ENCODE measurements around the gene TUT7.

DNA sequence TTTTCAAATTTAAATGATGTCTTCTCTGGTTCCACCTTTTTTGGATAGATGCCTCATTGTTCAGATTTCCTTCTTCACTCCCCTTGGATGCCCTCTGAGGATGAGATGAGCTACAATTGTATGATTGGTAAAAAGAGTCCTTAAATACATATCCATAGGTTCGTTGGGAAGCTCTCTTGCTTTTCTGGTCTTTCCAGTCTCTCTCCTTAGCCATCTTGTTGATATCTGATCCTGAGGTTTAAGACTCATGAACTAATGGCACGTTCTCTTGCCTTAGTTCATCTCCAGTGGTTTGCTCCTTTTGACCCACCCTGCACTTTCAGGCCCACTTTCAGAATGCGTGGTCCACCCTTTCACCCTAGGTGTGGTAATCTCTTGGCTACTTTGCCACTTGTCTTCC lies 33.2 kb upstream of the TUT7 start:
- TF ChIP-seq, protein P1, sequence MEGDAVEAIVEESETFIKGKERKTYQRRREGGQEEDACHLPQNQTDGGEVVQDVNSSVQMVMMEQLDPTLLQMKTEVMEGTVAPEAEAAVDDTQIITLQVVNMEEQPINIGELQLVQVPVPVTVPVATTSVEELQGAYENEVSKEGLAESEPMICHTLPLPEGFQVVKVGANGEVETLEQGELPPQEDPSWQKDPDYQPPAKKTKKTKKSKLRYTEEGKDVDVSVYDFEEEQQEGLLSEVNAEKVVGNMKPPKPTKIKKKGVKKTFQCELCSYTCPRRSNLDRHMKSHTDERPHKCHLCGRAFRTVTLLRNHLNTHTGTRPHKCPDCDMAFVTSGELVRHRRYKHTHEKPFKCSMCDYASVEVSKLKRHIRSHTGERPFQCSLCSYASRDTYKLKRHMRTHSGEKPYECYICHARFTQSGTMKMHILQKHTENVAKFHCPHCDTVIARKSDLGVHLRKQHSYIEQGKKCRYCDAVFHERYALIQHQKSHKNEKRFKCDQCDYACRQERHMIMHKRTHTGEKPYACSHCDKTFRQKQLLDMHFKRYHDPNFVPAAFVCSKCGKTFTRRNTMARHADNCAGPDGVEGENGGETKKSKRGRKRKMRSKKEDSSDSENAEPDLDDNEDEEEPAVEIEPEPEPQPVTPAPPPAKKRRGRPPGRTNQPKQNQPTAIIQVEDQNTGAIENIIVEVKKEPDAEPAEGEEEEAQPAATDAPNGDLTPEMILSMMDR (IDR thresholded peaks at IDR 0.05), result no peak
- TF ChIP-seq POLR2A (IDR thresholded peaks at IDR 0.05), result no peak
